ENCODE results near the gene DEGS1. TPM values are rescaled to one million over a fixed set of nuclear protein-coding genes. Genes with fewer than 3 reads are reported as not detected.
A peak's percentile ranks its signal among the peaks of the same experiment; 100 is the strongest.
"Not testable (repeated sequence)": the region's sequence is repeated elsewhere in the genome, so short reads cannot be mapped to it uniquely, and the experiment has no call there.

The DEGS1 gene
- total RNA-seq, 2 donors from 2014 or later, result 26.0 to 43.1 TPM

DNA sequence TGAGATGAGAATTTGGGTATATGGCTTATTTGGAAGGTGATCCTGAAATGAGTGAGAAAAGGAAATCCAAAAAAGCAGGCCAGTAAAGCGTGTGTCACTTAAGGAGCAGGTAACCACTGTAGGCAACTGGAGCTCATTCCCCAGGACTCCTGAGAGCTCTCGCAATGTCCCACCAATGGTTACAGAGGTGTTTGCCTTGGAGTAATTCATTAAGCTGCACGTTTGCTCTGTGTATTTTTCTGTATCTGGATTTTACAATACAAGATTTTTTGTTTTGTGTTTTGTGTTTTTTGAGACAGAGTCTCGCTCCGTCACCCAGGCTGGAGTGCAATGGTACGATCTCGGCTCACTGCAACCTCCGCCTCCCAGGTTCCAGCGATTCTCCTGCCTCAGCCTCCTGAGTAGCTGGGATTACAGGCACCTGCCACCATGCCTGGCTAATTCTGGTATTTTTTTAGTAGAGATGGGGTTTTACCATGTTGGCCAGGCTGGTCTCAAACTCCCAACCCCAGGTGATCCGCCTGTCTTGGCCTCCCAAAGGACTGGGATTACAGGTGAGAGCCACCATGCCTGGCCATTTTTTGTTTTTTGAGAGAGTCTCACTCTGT, 23.0 kb downstream of the DEGS1 start:
- H3K36me3 Mint-ChIP-seq (ENCODE audit: insufficient read depth in 2 of 2); H3K27me3 Mint-ChIP-seq (ENCODE audit: low read depth); H3K27ac Mint-ChIP-seq; H3K9me3 Mint-ChIP-seq; ATAC-seq (replicated peaks in 1 of 2); DNase-seq: not testable (repeated sequence)
- Mint-ChIP-seq H3K4me1 (ENCODE audit: low read depth) (peaks cover 20% of the 10 kb centered on the region), H3K4me3 (peak overlapping the region; percentile 77 to 80)

- Mint-ChIP-seq H3K9me3 (no peaks in the 10 kb centered on the region), H3K4me1 (ENCODE audit: low read depth) (peaks cover 11% of the 10 kb centered on the region), H3K36me3 (ENCODE audit: insufficient read depth in 2 of 2) (no peaks in the 10 kb centered on the region), H3K27me3 (ENCODE audit: low read depth) (no peaks in the 10 kb centered on the region), H3K27ac (no peak overlapping the region), H3K4me3 (no peak overlapping the region)
- ATAC-seq (replicated peaks in 1 of 2) (no peak), DNase-seq (no peak)
These were observed 28.3 kb downstream of the DEGS1 start for GRCh38 chr1:224211206-224211962.

DNA sequence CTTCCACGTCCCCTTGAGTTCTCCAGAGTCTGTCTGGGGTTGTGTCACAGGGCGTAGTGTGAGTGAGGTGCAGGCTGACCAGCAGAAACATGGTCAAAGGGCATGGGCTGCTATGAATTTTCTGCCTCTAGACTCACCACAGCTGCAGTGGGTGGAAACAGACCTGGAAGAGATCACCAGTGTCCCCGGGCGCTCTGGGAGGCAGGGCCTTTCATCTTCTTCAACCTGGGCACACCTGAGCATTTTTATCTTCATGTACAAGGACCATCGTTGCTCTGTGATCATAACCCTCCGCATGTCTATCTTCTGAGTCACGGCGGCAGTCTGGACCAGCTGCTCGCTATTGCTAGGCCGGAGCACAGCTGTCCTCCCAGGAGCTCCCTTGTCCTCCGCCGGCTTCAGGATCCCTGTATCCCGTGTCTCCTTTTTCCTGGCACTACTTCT, 29.6 kb downstream of the DEGS1 start:
- ATAC-seq (replicated peaks in 1 of 2), result no peak
- Mint-ChIP-seq H3K27ac (no peak overlapping the region), H3K27me3 (ENCODE audit: low read depth) (no peaks in the 10 kb centered on the region), H3K9me3 (no peaks in the 10 kb centered on the region), H3K4me3 (no peak overlapping the region), H3K36me3 (ENCODE audit: insufficient read depth in 2 of 2) (no peaks in the 10 kb centered on the region), H3K4me1 (ENCODE audit: low read depth) (peaks cover 11% of the 10 kb centered on the region)
- DNase-seq, result no peak

DNA sequence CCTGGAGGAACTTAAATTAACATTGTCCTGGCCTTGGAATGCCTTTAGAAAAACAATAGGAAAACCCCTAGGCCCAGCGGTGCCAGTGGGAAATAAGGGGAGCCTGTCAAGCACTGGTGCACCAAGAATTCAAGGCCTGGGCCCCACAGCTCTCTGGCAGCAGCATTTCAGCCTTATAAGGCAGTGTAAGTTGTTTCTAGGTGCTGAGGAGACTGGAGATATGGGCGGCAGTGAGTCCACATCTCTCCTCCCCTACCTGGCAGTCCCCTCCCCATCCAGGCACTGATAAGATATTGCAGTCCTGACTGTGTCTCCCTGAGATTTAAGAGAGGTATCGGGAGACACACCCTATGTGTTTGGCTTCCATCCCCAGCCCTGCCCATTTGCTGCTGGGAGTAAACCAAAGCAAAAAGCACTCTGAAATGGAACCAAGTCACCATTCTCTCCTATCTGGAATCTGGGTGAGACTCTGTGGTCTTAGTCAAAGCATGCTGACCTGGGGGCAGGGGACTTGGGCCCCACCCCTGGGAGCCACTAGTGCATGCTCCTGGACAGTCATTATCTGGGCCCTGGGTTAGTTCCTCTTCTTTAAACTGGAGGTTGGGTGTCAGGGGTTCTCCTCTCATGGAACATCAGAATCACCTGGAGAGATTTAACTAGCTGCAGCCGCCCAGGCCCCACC, 30.5 kb downstream of the DEGS1 start:
- ATAC-seq (replicated peaks in 1 of 2) (peak; percentile 63 to 64), DNase-seq (peak in 1 of 2 donors; percentile 6)
- H3K4me3 Mint-ChIP-seq, result peak overlapping the region; percentile 9 to 22

GRCh38 chr1:224216382-224216781, 33.3 kb downstream of the DEGS1 start:
- no peaks in the 10 kb centered on the region for H3K9me3 Mint-ChIP-seq
- ATAC-seq (replicated peaks in 1 of 2) (no peak), DNase-seq (no peak)
- peaks cover 11% of the 10 kb centered on the region for H3K4me1 Mint-ChIP-seq (ENCODE audit: low read depth)
- H3K27ac Mint-ChIP-seq, result no peak overlapping the region
- no peak overlapping the region for H3K4me3 Mint-ChIP-seq
- no peaks in the 10 kb centered on the region for H3K36me3 Mint-ChIP-seq (ENCODE audit: insufficient read depth in 2 of 2)
- no peaks in the 10 kb centered on the region for H3K27me3 Mint-ChIP-seq (ENCODE audit: low read depth)

More for the DNA sequence above, 30.5 kb downstream of the DEGS1 start:
- H3K36me3 Mint-ChIP-seq (ENCODE audit: insufficient read depth in 2 of 2), result no peaks in the 10 kb centered on the region
- H3K9me3 Mint-ChIP-seq, result no peaks in the 10 kb centered on the region
- H3K27ac Mint-ChIP-seq, result peak overlapping the region; percentile 65
- H3K27me3 Mint-ChIP-seq (ENCODE audit: low read depth), result no peaks in the 10 kb centered on the region
- H3K4me1 Mint-ChIP-seq (ENCODE audit: low read depth), result peaks cover 11% of the 10 kb centered on the region

DNA sequence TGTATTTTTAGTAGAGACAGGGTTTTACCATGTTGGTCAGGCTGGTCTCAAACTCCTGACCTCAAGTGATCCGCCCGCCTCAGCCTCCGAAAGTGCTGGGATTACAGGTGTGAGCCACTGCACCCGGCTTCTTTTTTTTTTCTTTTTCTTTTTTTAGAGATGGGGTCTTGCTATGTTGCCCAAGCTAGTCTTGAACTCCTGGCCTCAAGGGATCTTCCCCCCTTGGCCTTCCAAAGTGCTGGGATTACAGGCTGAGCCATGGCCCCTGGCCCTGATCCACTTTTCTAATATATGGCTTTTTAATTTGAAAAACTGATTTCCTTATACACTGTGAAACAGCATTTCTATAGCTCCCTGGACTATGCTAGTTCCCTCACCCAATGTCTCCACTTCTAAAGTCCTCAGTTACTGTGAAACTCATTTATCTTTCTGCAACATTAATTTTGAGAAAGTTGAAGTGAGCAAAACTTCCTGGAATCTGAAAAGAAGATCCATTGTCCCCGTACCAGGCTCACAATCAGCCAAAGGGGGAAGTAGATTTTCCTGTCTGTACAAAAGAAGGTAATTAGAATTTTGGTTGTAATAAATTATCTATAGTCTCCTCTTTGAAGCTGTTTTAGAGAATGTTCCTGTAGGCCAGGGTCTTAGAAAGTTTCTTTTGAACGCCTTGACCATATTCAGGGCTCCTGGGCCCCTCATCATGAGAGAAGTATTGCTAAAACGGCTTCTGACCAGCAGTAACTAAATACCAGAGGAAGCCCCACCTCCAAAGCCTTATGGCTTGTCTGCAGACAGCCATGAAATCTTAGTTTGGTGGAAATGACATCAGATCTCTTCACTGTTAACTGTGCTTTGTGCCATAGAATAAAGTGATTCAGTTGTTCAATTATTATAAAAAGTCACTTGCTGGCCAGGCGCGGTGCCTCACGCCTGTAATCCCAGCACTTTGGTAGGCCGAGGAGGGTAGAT, 34.9 kb downstream of the DEGS1 start:
- no peaks in the 10 kb centered on the region for H3K36me3 Mint-ChIP-seq (ENCODE audit: insufficient read depth in 2 of 2)
- no peaks in the 10 kb centered on the region for H3K9me3 Mint-ChIP-seq
- H3K4me3 Mint-ChIP-seq, result no peak overlapping the region
- ATAC-seq (replicated peaks in 1 of 2) (no peak), DNase-seq (no peak)
- peak overlapping the region; percentile 1 for H3K27ac Mint-ChIP-seq
- H3K27me3 Mint-ChIP-seq (ENCODE audit: low read depth), result no peaks in the 10 kb centered on the region
- H3K4me1 Mint-ChIP-seq (ENCODE audit: low read depth), result peaks cover 9% of the 10 kb centered on the region

DNA sequence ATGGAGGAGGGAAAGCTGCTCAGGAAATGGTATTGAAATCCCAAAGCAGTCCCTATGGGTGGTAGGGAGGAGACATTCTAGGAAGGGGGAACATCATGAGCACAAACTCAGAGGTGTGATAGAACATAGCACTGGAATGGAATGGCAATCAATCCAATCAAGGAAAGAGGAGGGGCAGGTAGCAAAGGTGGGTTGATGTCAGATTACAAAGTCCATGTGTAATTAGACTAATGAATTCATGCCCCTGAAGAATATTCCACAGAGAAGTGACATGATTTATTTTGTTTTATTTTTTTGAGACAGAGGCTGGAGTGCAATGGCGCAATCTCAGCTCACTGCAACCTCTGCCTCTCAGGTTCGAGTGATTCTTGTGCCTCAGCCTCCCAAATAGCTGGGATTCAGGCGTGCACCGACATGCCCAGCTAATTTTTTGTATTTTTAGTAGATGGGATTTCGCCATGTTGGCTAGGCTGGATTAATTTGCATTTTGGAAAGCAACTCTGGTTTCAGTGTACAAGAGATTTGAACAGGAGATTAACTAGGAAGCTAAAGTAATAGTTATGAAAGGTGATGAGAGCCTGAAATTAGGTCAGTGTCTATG, 36.1 kb downstream of the DEGS1 start:
- no peak for DNase-seq
- no peak for ATAC-seq (replicated peaks in 1 of 2)
- peaks cover under 1% of the 10 kb centered on the region for H3K4me1 Mint-ChIP-seq (ENCODE audit: low read depth)
- no peaks in the 10 kb centered on the region for H3K36me3 Mint-ChIP-seq (ENCODE audit: insufficient read depth in 2 of 2)
- no peaks in the 10 kb centered on the region for H3K9me3 Mint-ChIP-seq
- H3K27ac Mint-ChIP-seq, result no peak overlapping the region
- no peaks in the 10 kb centered on the region for H3K27me3 Mint-ChIP-seq (ENCODE audit: low read depth)
- no peak overlapping the region for H3K4me3 Mint-ChIP-seq

DNA sequence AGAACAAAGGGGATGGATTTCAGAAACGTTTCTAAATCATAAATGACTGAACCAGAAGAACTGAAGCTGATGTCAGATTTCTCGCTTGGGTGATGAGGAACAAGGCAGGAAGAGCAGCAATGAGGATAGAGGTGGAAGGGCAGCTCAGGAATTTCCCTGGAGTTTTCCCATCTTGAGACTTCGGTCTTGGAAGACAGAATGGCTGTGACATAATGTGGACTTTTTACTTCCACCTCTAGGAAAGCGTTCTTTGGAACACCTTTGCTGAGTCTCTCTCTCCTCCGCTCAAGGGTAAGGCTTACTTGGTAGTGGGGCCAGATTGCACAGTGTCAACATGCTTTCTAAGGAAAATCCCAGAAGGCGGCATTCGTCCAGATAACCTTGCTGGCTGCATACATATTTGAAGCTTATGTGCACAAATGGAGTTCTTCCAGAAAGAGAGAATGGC, 36.6 kb downstream of the DEGS1 start:
- H3K4me1 Mint-ChIP-seq (ENCODE audit: low read depth), result no peaks in the 10 kb centered on the region
- no peaks in the 10 kb centered on the region for H3K9me3 Mint-ChIP-seq
- H3K27me3 Mint-ChIP-seq (ENCODE audit: low read depth), result no peaks in the 10 kb centered on the region
- no peak overlapping the region for H3K4me3 Mint-ChIP-seq
- DNase-seq, result no peak
- no peak for ATAC-seq (replicated peaks in 1 of 2)
- H3K36me3 Mint-ChIP-seq (ENCODE audit: insufficient read depth in 2 of 2), result no peaks in the 10 kb centered on the region
- no peak overlapping the region for H3K27ac Mint-ChIP-seq

- peak overlapping the region; percentile 16 for H3K27ac Mint-ChIP-seq
- no peaks in the 10 kb centered on the region for H3K27me3 Mint-ChIP-seq (ENCODE audit: low read depth)
- peaks cover 0 to 7% of the 10 kb centered on the region in 2 donors for H3K36me3 Mint-ChIP-seq (ENCODE audit: insufficient read depth in 2 of 2)
- H3K4me1 Mint-ChIP-seq (ENCODE audit: low read depth), result no peaks in the 10 kb centered on the region
- no peak overlapping the region for H3K4me3 Mint-ChIP-seq
- no peaks in the 10 kb centered on the region for H3K9me3 Mint-ChIP-seq
- ATAC-seq (replicated peaks in 1 of 2) (no peak), DNase-seq (no peak)
These were observed 41.0 kb downstream of the DEGS1 start for GRCh38 chr1:224223819-224224714.

DNA sequence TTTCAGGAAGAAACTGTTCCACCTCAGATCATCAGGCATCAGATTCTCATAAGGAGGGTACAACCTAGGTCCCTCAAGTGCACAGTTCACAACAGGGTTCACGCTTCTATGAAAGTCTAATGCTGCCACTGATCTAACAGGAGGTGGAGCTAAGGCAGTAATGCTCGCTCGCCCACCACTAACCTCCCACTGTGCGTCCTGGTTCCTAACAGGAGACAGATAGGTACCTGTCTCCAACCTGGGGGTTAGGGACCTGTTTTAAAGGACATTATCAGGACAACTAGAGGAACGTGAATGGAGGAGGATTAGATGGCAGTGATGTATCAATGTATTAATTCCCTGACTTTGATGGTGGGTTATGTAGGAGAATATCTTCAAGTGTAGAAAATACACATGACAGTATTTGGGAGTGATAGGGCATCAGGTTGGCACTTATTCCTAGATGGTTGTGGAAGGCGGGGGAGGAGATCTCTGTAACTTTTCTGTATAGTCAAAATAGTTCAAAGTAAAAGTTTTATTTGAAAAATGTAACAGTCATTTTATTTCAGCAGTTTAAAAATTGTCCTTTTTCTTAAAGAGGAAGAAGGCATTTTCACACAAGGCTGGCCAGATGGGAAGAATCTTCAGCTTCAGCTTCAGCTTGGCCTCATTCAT, 43.9 kb downstream of the DEGS1 start:
- Mint-ChIP-seq H3K36me3 (ENCODE audit: insufficient read depth in 2 of 2) (peaks cover 0 to 15% of the 10 kb centered on the region in 2 donors), H3K27me3 (ENCODE audit: low read depth) (no peaks in the 10 kb centered on the region), H3K4me3 (no peak overlapping the region), H3K9me3 (no peaks in the 10 kb centered on the region), H3K27ac (no peak overlapping the region), H3K4me1 (ENCODE audit: low read depth) (no peaks in the 10 kb centered on the region)
- ATAC-seq (replicated peaks in 1 of 2) (no peak), DNase-seq (no peak)

DNA sequence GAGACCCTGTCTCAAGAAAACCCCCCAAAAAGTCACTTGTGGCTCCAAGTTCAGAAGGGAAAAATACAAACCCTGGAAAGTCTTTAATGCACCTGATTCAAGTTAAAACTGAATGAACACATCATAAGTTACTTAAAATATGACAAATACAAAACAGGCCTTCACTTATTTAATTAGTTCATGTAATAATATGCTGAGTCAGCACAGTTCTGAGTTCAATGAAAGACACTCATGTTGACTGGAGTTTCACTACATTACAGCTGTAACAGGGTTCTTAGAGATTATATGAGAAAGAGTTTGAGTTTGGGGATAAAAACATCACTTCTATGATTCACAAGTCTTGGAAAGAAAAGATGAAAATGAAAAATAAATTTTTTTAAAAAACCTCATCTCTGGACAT, 51.0 kb downstream of the DEGS1 start:
- no peak for ATAC-seq (replicated peaks in 1 of 2)
- H3K9me3 Mint-ChIP-seq, result no peaks in the 10 kb centered on the region
- H3K27me3 Mint-ChIP-seq (ENCODE audit: low read depth), result no peaks in the 10 kb centered on the region
- no peak overlapping the region for H3K4me3 Mint-ChIP-seq
- no peaks in the 10 kb centered on the region for H3K4me1 Mint-ChIP-seq (ENCODE audit: low read depth)
- H3K27ac Mint-ChIP-seq, result no peak overlapping the region
- DNase-seq, result no peak
- H3K36me3 Mint-ChIP-seq (ENCODE audit: insufficient read depth in 2 of 2), result peaks cover 0 to 10% of the 10 kb centered on the region in 2 donors

Measured in activated T-cell treated with anti-CD3 and anti-CD28 coated beads, Interleukin-2, amount 50 U/mL, for 72 hours (primary cell).